Muscle of leg (tissue), 11 donors: Measurements from ENCODE around the gene RAB15. TPM values are rescaled to one million over a fixed set of nuclear protein-coding genes. Genes with fewer than 3 reads are reported as not detected.
"Not testable (repeated sequence)": the region's sequence is repeated elsewhere in the genome, so short reads cannot be mapped to it uniquely, and the experiment has no call there.

ENCODE experiments used
- DNase-seq: peaks from one replicate; pipeline ENCODE4 v3.0.0; 2013
- H3K27ac ChIP-seq: one replicate; pipeline ENCODE4 v1.5.1; 2013; ENCODE audit warnings: mild to moderate bottlenecking, low read length, control low read depth
- H3K27me3 ChIP-seq: one replicate; pipeline ENCODE4 v1.6.1; 2013; ENCODE audit warnings: low read length; ENCODE audit not compliant: control insufficient read depth, insufficient read depth
- H3K36me3 ChIP-seq: one replicate; pipeline ENCODE4 v1.6.1; 2013; ENCODE audit warnings: low read length; ENCODE audit not compliant: control insufficient read depth, insufficient read depth
- H3K4me1 ChIP-seq: one replicate; pipeline ENCODE4 v1.6.1; 2013; ENCODE audit warnings: low read length; ENCODE audit not compliant: control insufficient read depth, insufficient read depth
- H3K4me3 ChIP-seq: one replicate; pipeline ENCODE4 v1.5.1; 2013; ENCODE audit warnings: low read length, control low read depth
- H3K9me3 ChIP-seq: replicated peaks from 2 replicates; pipeline ENCODE4 v1.6.1; 2013; ENCODE audit warnings: low read depth, low read length; ENCODE audit not compliant: control insufficient read depth
- WGBS: methylation state at CpG from one replicate; pipeline ENCODE4 v1.1.5; 2013; ENCODE audit warnings: missing lambda C conversion rate; ENCODE audit not compliant: insufficient coverage; 5-methylcytosine and 5-hydroxymethylcytosine counted together
- polyA plus RNA-seq, 8 donors: library from polyadenylated mRNA; unstranded; fragments of 120-200 nt; gene quantifications; one replicate each; pipeline versions ENCODE4 v1.2.1 to v1.2.3, GENCODE V29; 2013; ENCODE audit warnings: inconsistent platforms in 1 of 8, low replicate concordance in 1 of 8; ENCODE audit not compliant: insufficient read length in 8 of 8, insufficient read depth in 1 of 8
- total RNA-seq: library from RNA; stranded (reverse); fragments of 120-200 nt; gene quantifications from one replicate; pipeline ENCODE4 v1.2.4, GENCODE V29; 2013

Gene RAB15
- total and polyA plus RNA-seq, 9 donors = 15.7 to 31.8 (median 23.9) TPM

DNA sequence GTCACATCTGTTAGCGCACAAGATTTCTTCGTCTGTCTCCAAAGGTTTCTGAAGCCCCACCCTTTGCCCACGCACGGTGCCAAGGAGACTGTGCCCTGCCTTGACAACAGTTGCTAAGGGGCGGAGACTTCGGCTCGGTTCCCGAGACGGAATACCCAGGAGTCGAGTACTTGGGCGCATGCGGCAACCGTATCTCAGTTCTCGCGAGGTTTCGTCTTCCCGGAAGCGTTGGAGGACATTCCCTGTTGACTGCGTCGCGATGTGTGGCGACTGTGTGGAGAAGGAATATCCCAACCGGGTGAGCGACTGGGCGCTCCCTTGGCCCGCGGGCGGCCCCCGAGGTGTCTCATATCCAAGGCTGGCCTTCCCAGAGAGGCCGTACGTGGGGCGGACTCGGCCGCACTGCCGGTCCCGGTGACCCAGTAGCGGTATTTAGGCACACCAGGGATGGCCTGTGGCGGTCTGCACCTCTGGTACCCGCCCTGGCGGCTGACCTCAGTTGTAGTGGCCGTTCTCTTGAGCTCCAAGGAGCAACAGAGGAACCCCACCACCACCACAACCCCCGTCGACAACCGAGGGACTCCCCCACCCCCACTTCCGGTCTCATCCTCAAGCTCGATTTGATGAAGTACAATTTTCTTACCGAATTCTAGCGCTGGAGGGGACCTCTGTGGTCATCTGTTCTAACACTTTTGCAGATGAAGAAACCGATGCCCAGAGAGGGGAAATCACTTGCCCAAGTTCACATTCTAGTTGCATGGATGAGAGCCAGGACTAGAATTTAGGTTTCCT, 57.7 kb downstream of the RAB15 start, which contains the start of gene CHURC1:
Gene CHURC1, plus strand, starts transcription at position 219 of the 792 bp plus-strand sequence. Its CDS starts 41 bp downstream, at position 260.
- Histone ChIP-seq H3K27ac (peak within 1 kb of the TSS; percentile 96), H3K4me1 (peaks cover 8% of the 10 kb centered on the region), H3K9me3 (no peaks in the 10 kb centered on the region), H3K4me3 (peak within 1 kb of the TSS; percentile 100), H3K36me3 (no peaks in the 10 kb centered on the region), H3K27me3 (peaks cover 2% of the 10 kb centered on the region)
- DNase-seq = peak; percentile 98
- WGBS = under 1% methylated on average over 47 of the region's 49 CpGs

DNA sequence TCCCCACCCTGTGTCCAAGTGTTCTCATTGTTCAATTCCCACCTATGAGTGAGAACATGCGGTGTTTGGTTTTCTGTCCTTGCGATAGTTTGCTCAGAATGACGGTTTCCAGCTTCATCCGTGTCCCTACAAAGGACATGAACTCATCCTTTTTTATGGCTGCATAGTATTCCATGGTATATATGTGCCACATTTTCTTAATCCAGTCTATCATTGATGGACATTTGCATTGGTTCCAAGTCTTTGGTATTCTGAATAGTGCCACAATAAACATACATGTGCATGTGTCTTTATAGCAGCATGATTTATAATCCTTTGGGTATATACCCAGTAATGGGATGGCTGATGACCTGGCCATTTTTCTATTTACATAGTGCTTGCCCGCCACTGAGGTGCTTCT, 58.7 kb downstream of the RAB15 start:
- H3K4me3 ChIP-seq = not testable (repeated sequence)

DNA sequence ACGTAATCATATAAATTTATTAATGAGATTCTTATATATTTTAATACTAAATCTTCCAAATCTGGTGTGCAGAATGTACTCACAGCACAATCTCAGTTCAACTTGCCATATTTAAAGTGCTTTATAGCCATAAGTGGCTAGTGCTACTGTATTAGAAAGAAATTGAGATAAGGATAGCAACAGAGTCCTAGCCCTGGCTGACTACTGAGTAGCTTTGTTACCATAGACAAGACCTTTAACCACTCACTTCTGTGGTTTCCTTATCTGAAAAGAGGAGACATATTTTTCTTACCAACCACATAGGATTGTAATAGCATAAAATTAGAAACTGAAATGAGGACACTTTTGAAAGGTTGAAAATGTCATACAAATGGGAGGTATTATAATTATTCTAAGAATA, 59.9 kb downstream of the RAB15 start:
- no peak overlapping the region for H3K4me3 ChIP-seq
- H3K4me1 ChIP-seq = peaks cover 8% of the 10 kb centered on the region
- H3K9me3 ChIP-seq = no peaks in the 10 kb centered on the region
- DNase-seq = no peak
- no peak overlapping the region for H3K27ac ChIP-seq
- no CpG with 5 or more reads among the region's 1 CpG for WGBS
- peaks cover 2% of the 10 kb centered on the region for H3K27me3 ChIP-seq
- no peaks in the 10 kb centered on the region for H3K36me3 ChIP-seq

More for the DNA sequence above, 58.7 kb downstream of the RAB15 start:
- H3K9me3 ChIP-seq, H3K36me3 ChIP-seq, H3K27ac ChIP-seq, DNase-seq, H3K27me3 ChIP-seq, H3K4me1 ChIP-seq: not testable (repeated sequence)
- no CpG with 5 or more reads among the region's 5 CpGs for WGBS

DNA sequence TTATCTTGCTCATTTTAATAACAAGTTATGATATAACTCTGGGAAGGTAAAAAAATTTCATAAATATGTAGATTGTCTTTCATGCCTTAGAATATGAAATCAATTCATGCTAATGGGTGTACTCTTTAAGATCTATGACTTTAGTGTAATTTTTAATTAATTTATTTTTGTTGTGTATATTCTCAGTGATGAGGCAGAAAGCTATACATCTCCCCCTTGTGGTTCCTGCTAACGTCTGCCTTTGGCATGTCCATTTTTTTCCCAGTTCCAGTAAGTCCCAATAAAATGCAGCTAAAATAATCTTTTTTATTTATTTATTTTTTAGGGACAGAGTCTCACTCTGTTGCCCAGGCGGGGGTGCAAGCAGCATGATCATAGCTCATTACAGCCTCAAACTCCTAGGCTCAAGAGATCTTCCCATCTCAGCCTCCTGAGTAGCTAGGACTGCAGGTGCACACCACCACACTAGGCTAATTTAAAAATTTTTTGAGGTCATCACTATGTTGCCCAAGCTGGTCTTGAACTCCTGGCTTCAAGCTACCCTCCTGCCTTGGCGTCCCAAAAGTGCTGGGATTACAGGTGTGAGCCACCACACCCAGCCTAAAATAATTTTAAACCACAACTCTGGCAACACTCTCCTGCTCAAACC, 61.2 kb downstream of the RAB15 start:
- no peaks in the 10 kb centered on the region for H3K9me3 ChIP-seq
- peak; percentile 19 for DNase-seq
- H3K27me3 ChIP-seq = peaks cover 2% of the 10 kb centered on the region
- no peak overlapping the region for H3K27ac ChIP-seq
- no peaks in the 10 kb centered on the region for H3K36me3 ChIP-seq
- peaks cover 8% of the 10 kb centered on the region for H3K4me1 ChIP-seq
- 21% methylated on average over 2 of the region's 3 CpGs for WGBS
- H3K4me3 ChIP-seq = no peak overlapping the region

DNA sequence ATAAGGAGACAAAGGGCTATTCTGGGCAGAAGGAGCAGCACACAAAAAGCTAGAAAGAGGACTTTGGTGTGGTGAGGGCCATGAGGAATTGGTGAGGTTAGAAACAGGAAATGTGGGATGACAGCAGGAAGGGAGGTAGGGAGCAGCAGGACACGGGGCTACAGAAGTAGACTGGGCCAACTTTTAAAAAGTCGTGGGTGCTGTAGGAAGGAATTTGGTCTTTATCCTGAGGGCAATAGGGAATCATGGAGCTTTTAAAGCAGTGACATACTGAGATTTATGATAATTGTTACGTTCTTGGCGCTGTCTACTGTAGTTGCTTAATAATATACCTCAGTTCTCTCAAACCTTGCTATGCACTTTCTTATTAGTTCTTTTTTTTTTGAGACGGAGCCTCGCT, 66.1 kb downstream of the RAB15 start:
- DNase-seq = no peak
- Histone ChIP-seq H3K4me3 (no peak overlapping the region), H3K4me1 (no peaks in the 10 kb centered on the region), H3K27ac (no peak overlapping the region), H3K9me3 (no peaks in the 10 kb centered on the region), H3K36me3 (no peaks in the 10 kb centered on the region), H3K27me3 (peaks cover 2% of the 10 kb centered on the region)
- 42% methylated on average over 4 of the region's 6 CpGs for whole genome bisulfite sequencing

DNA sequence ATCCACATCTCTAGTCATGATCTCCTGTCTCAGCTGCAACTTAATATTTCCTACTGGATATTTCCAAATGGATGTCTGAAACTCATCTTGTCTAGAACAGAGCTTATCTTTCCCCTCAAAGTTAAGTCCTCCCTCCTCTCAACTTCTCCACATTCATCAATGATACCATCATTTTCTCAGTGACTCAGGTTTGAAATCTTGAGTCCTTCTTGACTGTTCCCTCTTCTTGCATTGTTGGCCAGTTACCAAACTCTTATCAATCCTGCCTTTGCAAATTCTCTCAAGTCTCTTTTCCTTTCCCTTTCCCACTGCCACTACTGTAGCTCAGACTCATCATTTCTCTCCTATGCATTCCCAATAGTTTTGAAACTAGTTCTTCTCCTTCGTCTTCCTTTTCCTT, 72.2 kb downstream of the RAB15 start:
- Histone ChIP-seq H3K36me3 (no peaks in the 10 kb centered on the region), H3K4me3 (no peak overlapping the region), H3K9me3 (no peaks in the 10 kb centered on the region), H3K27ac (no peak overlapping the region), H3K4me1 (no peaks in the 10 kb centered on the region), H3K27me3 (peaks cover 10% of the 10 kb centered on the region)
- WGBS = no CpG with 5 or more reads among the region's 1 CpG
- DNase-seq = no peak

Other genes starting within 250 kb of the RAB15 start
- 126 TPM for gene SPTB, start 92.4 kb downstream of the RAB15 start, total RNA-seq
- gene SPTB, start 92.4 kb downstream of the RAB15 start, polyA plus RNA-seq = 100 to 1,000 TPM in 6 of 8 donors, 10 to 100 TPM in 2; 80.2 to 202 (median 139) TPM
- gene CHURC1, start 57.9 kb downstream of the RAB15 start, total RNA-seq = 41.8 TPM
- 10 to 100 TPM; 37.7 to 46.7 (median 40.1) TPM for gene CHURC1, start 57.9 kb downstream of the RAB15 start, polyA plus RNA-seq
- gene GPX2, start 29.6 kb downstream of the RAB15 start, total RNA-seq = not detected
- gene GPX2, start 29.6 kb downstream of the RAB15 start, polyA plus RNA-seq = 1 to 10 TPM in 1 of 8 donors, under 1 TPM in 7; 0.24 to 1.3 (median 0.39) TPM
- 11.7 TPM for gene FNTB, start 14.6 kb upstream of the RAB15 start, total RNA-seq
- gene FNTB, start 14.6 kb upstream of the RAB15 start, polyA plus RNA-seq = 10 to 100 TPM; 17.8 to 22.9 (median 20.4) TPM
- 26.2 TPM for gene MAX, start 130.2 kb upstream of the RAB15 start, total RNA-seq
- gene MAX, start 130.2 kb upstream of the RAB15 start, polyA plus RNA-seq = 10 to 100 TPM; 30.7 to 43.7 (median 35.8) TPM